Measurements from ENCODE around the gene UBL7. TPM values are rescaled to one million over a fixed set of nuclear protein-coding genes. Genes with fewer than 3 reads are reported as not detected.

UBL7 gene
- total RNA-seq, 2 experiments from 2014 or later = 14.3 to 17.1 TPM

DNA sequence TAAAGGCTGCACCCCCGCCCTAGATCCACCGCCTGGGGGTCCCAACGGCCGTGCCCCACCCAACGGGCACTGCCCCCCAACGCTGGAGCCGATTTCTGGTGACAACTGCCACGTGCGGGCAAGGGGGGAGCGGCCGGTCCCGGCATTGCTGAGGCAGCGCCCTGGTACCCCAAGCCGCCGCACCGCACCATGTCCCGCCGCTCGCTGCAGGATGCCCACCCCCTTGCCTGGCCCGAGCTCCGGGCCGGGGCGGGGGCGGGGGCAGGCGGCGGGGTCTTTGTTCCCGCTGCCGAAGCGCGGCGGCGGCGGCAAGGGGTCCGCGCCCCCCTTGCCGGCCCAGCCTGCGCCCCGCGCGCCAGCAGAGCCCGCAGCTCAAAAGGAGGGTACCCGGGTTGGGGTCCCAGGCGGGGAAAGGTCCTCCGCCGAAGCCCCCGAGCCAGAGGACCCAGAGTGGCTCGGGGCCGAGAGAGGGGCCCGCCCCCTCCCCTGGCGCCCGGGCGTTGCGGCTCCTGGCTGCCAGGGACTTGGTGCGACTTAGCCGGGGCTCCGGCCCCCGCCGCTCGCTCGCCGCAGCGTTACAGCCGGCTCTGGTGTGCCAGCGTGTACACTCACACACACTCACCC, 27.9 kb downstream of the UBL7 start:
- CTCF ChIA-PET = interaction anchor here (2.9 kb wide), 1 partner anchor 51 kb away, joined by 11 read pairs; no protein-coding TSS in a partner anchor
- Histone ChIP-seq H3K27me3 (ENCODE audit: control insufficient read depth in 1 of 2, insufficient read depth in 2 of 2, low read length in 2 of 2) (no peaks in the 10 kb centered on the region), H3K9me3 (ENCODE audit: control insufficient read depth in 1 of 2, insufficient read depth in 1 of 2, low read length in 2 of 2) (no peaks in the 10 kb centered on the region), H3K4me3 (ENCODE audit: low read length) (peak overlapping the region; percentile 45), H3K27ac (ENCODE audit: low read depth in 1 of 2, low read length in 2 of 2) (no peak overlapping the region), H3K4me1 (ENCODE audit: insufficient read depth, low read length) (peaks cover 20% of the 10 kb centered on the region), H3K36me3 (ENCODE audit: insufficient read depth, low read length) (no peaks in the 10 kb centered on the region)
- DNase-seq (peak in 2 of 14 experiments; percentile 20 to 23), ATAC-seq (ENCODE audit: poor library complexity) (no peak)
- Mint-ChIP-seq H3K27me3 (no peaks in the 10 kb centered on the region), H3K4me1 (ENCODE audit: low read depth) (peaks cover 16% of the 10 kb centered on the region), H3K27ac (no peak overlapping the region), H3K4me3 (peak overlapping the region; percentile 72), H3K9me3 (no peaks in the 10 kb centered on the region), H3K36me3 (ENCODE audit: low read depth) (no peaks in the 10 kb centered on the region)
- intact Hi-C loops (cut with DNase I, micrococcal nuclease) = no loop called here
- TF ChIP-seq, protein P1, sequence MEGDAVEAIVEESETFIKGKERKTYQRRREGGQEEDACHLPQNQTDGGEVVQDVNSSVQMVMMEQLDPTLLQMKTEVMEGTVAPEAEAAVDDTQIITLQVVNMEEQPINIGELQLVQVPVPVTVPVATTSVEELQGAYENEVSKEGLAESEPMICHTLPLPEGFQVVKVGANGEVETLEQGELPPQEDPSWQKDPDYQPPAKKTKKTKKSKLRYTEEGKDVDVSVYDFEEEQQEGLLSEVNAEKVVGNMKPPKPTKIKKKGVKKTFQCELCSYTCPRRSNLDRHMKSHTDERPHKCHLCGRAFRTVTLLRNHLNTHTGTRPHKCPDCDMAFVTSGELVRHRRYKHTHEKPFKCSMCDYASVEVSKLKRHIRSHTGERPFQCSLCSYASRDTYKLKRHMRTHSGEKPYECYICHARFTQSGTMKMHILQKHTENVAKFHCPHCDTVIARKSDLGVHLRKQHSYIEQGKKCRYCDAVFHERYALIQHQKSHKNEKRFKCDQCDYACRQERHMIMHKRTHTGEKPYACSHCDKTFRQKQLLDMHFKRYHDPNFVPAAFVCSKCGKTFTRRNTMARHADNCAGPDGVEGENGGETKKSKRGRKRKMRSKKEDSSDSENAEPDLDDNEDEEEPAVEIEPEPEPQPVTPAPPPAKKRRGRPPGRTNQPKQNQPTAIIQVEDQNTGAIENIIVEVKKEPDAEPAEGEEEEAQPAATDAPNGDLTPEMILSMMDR (IDR thresholded peaks at IDR 0.05) = no peak
- POLR2A ChIA-PET = interaction anchor here (1.1 kb wide), 1 partner anchor 28 kb away, joined by 3 read pairs; the partner anchor contains the start of gene UBL7

DNA sequence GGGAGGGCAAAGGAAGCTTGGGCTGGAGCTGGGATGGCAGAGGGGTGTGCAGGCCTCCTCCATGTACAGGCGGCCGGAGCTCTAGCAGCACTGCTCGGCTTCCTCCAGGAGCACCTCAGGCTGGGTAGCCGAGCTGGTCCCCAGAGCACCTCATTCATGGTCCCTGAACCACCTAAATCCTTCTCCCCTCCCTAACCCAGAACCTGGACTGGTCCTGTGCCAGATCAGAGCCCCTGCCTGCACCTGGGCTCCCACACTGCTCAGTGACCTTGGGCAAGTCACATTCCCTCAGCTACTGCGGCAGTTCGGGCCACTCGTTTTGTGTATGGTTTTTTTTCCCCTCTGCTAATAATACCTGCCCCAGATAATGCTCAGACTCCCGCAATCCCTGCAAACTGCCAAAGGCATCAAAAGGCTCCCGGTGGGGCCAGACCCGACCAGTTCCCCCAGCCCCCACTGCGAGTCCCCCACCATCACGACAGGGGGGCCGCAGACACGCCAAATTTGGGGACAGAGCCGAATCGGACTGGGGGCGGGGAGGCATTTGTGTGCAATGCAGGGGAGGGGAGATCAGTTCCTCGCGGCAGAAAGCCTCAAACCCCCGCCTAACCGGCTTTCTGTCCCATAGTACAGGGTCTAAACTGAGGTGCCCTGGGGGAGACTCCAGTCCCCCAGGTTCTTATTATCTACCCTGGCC, 28.5 kb downstream of the UBL7 start:
- Histone ChIP-seq H3K27me3 (ENCODE audit: control insufficient read depth in 1 of 2, insufficient read depth in 2 of 2, low read length in 2 of 2) (no peaks in the 10 kb centered on the region), H3K36me3 (ENCODE audit: insufficient read depth, low read length) (no peaks in the 10 kb centered on the region), H3K27ac (ENCODE audit: low read depth in 1 of 2, low read length in 2 of 2) (no peak overlapping the region), H3K4me1 (ENCODE audit: insufficient read depth, low read length) (peaks cover 20% of the 10 kb centered on the region), H3K9me3 (ENCODE audit: control insufficient read depth in 1 of 2, insufficient read depth in 1 of 2, low read length in 2 of 2) (no peaks in the 10 kb centered on the region), H3K4me3 (ENCODE audit: low read length) (peak overlapping the region; percentile 16)
- TF ChIP-seq, protein P1 (IDR thresholded peaks at IDR 0.05) = no peak
- H3K9me3 Mint-ChIP-seq = no peaks in the 10 kb centered on the region
- intact Hi-C loops (cut with DNase I, micrococcal nuclease) = no loop called here
- ChIA-PET POLR2A (interaction anchor here (1.0 kb wide), 1 partner anchor 31 kb away, joined by 3 read pairs; no protein-coding TSS in a partner anchor), CTCF (interaction anchor here (1.9 kb wide), 1 partner anchor 50 kb away, joined by 8 read pairs; no protein-coding TSS in a partner anchor)
- DNase-seq (no peak), ATAC-seq (ENCODE audit: poor library complexity) (no peak)
- H3K36me3 Mint-ChIP-seq (ENCODE audit: low read depth) = no peaks in the 10 kb centered on the region
- peak overlapping the region; percentile 72 for H3K4me3 Mint-ChIP-seq
- peaks cover 16% of the 10 kb centered on the region for H3K4me1 Mint-ChIP-seq (ENCODE audit: low read depth)
- H3K27me3 Mint-ChIP-seq = no peaks in the 10 kb centered on the region
- H3K27ac Mint-ChIP-seq = no peak overlapping the region

DNA sequence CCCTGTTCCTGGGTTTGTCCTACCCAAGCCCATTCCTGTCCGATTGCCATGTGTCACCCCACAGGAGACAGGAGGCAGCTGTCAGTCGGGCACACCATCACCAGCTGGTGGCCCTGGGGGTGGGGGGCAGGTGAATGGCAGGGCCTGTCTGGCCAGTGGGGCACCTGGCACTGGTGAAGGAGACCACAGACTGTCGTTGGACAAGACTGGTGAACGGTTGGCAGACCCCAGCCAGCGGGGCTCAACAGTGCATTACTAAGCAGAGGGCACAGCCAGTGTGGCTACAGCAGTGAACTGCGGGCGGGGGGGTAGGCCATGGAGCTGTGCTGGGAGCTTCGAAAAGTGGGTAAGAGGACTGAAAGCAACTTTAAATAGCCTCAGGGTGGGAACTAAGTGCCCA, 29.3 kb downstream of the UBL7 start:
- H3K4me1 ChIP-seq (ENCODE audit: insufficient read depth, low read length) = peaks cover 20% of the 10 kb centered on the region
- Mint-ChIP-seq H3K27me3 (no peaks in the 10 kb centered on the region), H3K9me3 (no peaks in the 10 kb centered on the region), H3K4me3 (peak overlapping the region; percentile 72), H3K27ac (no peak overlapping the region), H3K36me3 (ENCODE audit: low read depth) (no peaks in the 10 kb centered on the region), H3K4me1 (ENCODE audit: low read depth) (peaks cover 16% of the 10 kb centered on the region)
- H3K27me3 ChIP-seq (ENCODE audit: control insufficient read depth in 1 of 2, insufficient read depth in 2 of 2, low read length in 2 of 2) = no peaks in the 10 kb centered on the region
- H3K4me3 ChIP-seq (ENCODE audit: low read length) = no peak overlapping the region
- intact Hi-C loops (cut with DNase I, micrococcal nuclease) = no loop called here
- no peak for ATAC-seq (ENCODE audit: poor library complexity)
- no peak overlapping the region for H3K27ac ChIP-seq (ENCODE audit: low read depth in 1 of 2, low read length in 2 of 2)
- no peak for DNase-seq
- TF ChIP-seq, protein P1 (IDR thresholded peaks at IDR 0.05) = no peak
- POLR2A ChIA-PET = interaction anchor here (1.0 kb wide), 1 partner anchor 32 kb away, joined by 3 read pairs; no protein-coding TSS in a partner anchor
- CTCF ChIA-PET = interaction anchor here (0.6 to 1.9 kb wide), 2 partner anchors 49 to 519 kb away, joined by 3 to 8 read pairs; no protein-coding TSS in a partner anchor
- no peaks in the 10 kb centered on the region for H3K36me3 ChIP-seq (ENCODE audit: insufficient read depth, low read length)
- no peaks in the 10 kb centered on the region for H3K9me3 ChIP-seq (ENCODE audit: control insufficient read depth in 1 of 2, insufficient read depth in 1 of 2, low read length in 2 of 2)

Measured in CD4-positive, alpha-beta T cell (primary cell).